ENCODE results near the gene ANKS1A. TPM values are rescaled to one million over a fixed set of nuclear protein-coding genes. Genes with fewer than 3 reads are reported as not detected.
A peak's percentile ranks its signal among the peaks of the same experiment; 100 is the strongest.

ANKS1A gene
- total RNA-seq, 2 donors from 2014 or later, result 34.9 to 36.4 TPM

GRCh38 chr6:35038076-35038475 lies 149.0 kb downstream of the ANKS1A start:
- 83 to 85% methylated on average over 3 to 5 of the region's 5 CpGs for WGBS, 2 experiments (ENCODE audit: insufficient coverage in 1 of 2, insufficient read length in 1 of 2)
- H3K27me3 ChIP-seq (ENCODE audit: control insufficient read depth, insufficient read depth, low read length, poor library complexity, severe bottlenecking), result no peaks in the 10 kb centered on the region
- Mint-ChIP-seq H3K4me3 (no peak overlapping the region), H3K4me1 (peaks cover 48% of the 10 kb centered on the region), H3K27ac (peak overlapping the region; percentile 87), H3K9me3 (no peaks in the 10 kb centered on the region), H3K36me3 (ENCODE audit: low read depth) (peaks cover 16% of the 10 kb centered on the region), H3K27me3 (ENCODE audit: insufficient read depth) (no peaks in the 10 kb centered on the region)
- no peak for DNase-seq
- no peaks in the 10 kb centered on the region for H3K36me3 ChIP-seq (ENCODE audit: control insufficient read depth, insufficient read depth, low read length)
- peaks cover 10% of the 10 kb centered on the region for H3K4me1 ChIP-seq (ENCODE audit: control insufficient read depth, insufficient read depth, low read length)
- TF ChIP-seq CTCF (conservative IDR thresholded peaks at IDR 0.05), result no peak
- H3K9me3 ChIP-seq (ENCODE audit: control insufficient read depth, low read length), result no peaks in the 10 kb centered on the region
- H3K27ac ChIP-seq (ENCODE audit: low read depth, low read length), result no peak overlapping the region
- H3K9ac ChIP-seq (ENCODE audit: extremely low read depth, low read length, poor library complexity, severe bottlenecking), result no peak overlapping the region
- no peak overlapping the region for H3K4me3 ChIP-seq (ENCODE audit: low read length)

DNA sequence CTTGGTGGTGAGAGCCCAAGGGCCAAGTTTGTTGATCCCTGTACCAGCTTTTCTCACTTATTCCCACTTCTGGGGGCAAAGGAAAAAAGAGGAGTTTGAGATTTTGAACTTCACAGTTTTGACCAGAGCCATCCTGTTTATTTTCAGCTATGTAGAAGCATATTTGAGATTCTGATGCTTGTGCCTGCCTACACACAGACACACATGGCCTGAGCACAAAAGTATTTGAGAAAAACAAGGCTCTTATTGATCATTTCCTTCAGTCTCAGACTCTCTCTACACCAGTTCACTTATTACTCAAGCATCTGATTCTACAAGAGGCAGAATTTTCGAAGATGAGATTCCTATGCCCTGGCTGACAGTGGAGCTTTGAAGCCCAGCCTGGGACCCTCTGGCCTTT lies 151.3 kb downstream of the ANKS1A start:
- no peak overlapping the region for H3K27ac ChIP-seq (ENCODE audit: low read depth, low read length)
- H3K4me1 Mint-ChIP-seq, result peaks cover 58% of the 10 kb centered on the region
- 86 to 92% methylated on average over 1 of the region's 1 CpG for WGBS, 2 experiments (ENCODE audit: insufficient coverage in 1 of 2, insufficient read length in 1 of 2)
- H3K4me1 ChIP-seq (ENCODE audit: control insufficient read depth, insufficient read depth, low read length), result peaks cover 4% of the 10 kb centered on the region
- no peak for DNase-seq
- no peak for TF ChIP-seq CTCF (conservative IDR thresholded peaks at IDR 0.05)
- H3K4me3 ChIP-seq (ENCODE audit: low read length), result no peak overlapping the region
- H3K27me3 Mint-ChIP-seq (ENCODE audit: insufficient read depth), result no peaks in the 10 kb centered on the region
- H3K36me3 Mint-ChIP-seq (ENCODE audit: low read depth), result peaks cover 16% of the 10 kb centered on the region
- H3K27me3 ChIP-seq (ENCODE audit: control insufficient read depth, insufficient read depth, low read length, poor library complexity, severe bottlenecking), result no peaks in the 10 kb centered on the region
- H3K9me3 ChIP-seq (ENCODE audit: control insufficient read depth, low read length), result no peaks in the 10 kb centered on the region
- no peak overlapping the region for H3K9ac ChIP-seq (ENCODE audit: extremely low read depth, low read length, poor library complexity, severe bottlenecking)
- H3K9me3 Mint-ChIP-seq, result no peaks in the 10 kb centered on the region
- no peak overlapping the region for H3K27ac Mint-ChIP-seq
- no peak overlapping the region for H3K4me3 Mint-ChIP-seq
- H3K36me3 ChIP-seq (ENCODE audit: control insufficient read depth, insufficient read depth, low read length), result no peaks in the 10 kb centered on the region

GRCh38 chr6:35041086-35041861 lies 152.2 kb downstream of the ANKS1A start:
- H3K4me3 ChIP-seq (ENCODE audit: low read length), result no peak overlapping the region
- no peak for TF ChIP-seq CTCF (conservative IDR thresholded peaks at IDR 0.05)
- Mint-ChIP-seq H3K27ac (no peak overlapping the region), H3K27me3 (ENCODE audit: insufficient read depth) (no peaks in the 10 kb centered on the region), H3K4me3 (no peak overlapping the region), H3K36me3 (ENCODE audit: low read depth) (peaks cover 16% of the 10 kb centered on the region), H3K9me3 (no peaks in the 10 kb centered on the region), H3K4me1 (peaks cover 57% of the 10 kb centered on the region)
- H3K9me3 ChIP-seq (ENCODE audit: control insufficient read depth, low read length), result no peaks in the 10 kb centered on the region
- no peaks in the 10 kb centered on the region for H3K36me3 ChIP-seq (ENCODE audit: control insufficient read depth, insufficient read depth, low read length)
- no peak overlapping the region for H3K27ac ChIP-seq (ENCODE audit: low read depth, low read length)
- H3K27me3 ChIP-seq (ENCODE audit: control insufficient read depth, insufficient read depth, low read length, poor library complexity, severe bottlenecking), result no peaks in the 10 kb centered on the region
- 92 to 93% methylated on average over 4 of the region's 4 CpGs for WGBS, 2 experiments (ENCODE audit: insufficient coverage in 1 of 2, insufficient read length in 1 of 2)
- H3K9ac ChIP-seq (ENCODE audit: extremely low read depth, low read length, poor library complexity, severe bottlenecking), result no peak overlapping the region
- no peak for DNase-seq
- H3K4me1 ChIP-seq (ENCODE audit: control insufficient read depth, insufficient read depth, low read length), result peaks cover 4% of the 10 kb centered on the region

All from endodermal cell (in vitro differentiated cells).